Right cardiac atrium (tissue), 5 donors: ENCODE results near the gene SORCS2. TPM values are rescaled to one million over a fixed set of nuclear protein-coding genes. Genes with fewer than 3 reads are reported as not detected.

Experiments
- ATAC-seq, 2 donors: fragments of 200-7000 bp; cut with Tn5 transposase; one replicate each; pipeline versions ENCODE4 v1.8.0 to v1.9.1; 2020; ENCODE audit warnings: moderate library complexity in 2 of 2, mild to moderate bottlenecking in 1 of 2
- DNase-seq, 3 donors: peaks; one replicate each; pipeline ENCODE4 v3.0.0-alpha.2; 2020
- H3K27ac ChIP-seq: one replicate; pipeline ENCODE4 v1.5.1; 2013; ENCODE audit warnings: mild to moderate bottlenecking, low read length, control low read depth, moderate library complexity
- H3K27me3 ChIP-seq: one replicate; pipeline ENCODE4 v1.6.1; 2013; ENCODE audit not compliant: control insufficient read depth, insufficient read depth
- H3K4me1 ChIP-seq: one replicate; pipeline ENCODE4 v1.6.1; 2013; ENCODE audit warnings: low read length; ENCODE audit not compliant: control insufficient read depth, insufficient read depth
- H3K4me3 ChIP-seq: one replicate; pipeline ENCODE4 v1.5.1; 2013; ENCODE audit warnings: low read length, control low read depth
- H3K9me3 ChIP-seq: one replicate; pipeline ENCODE4 v1.6.1; 2013; ENCODE audit warnings: low read length; ENCODE audit not compliant: control insufficient read depth
- WGBS: extraction: QIAGEN DNeasy Blood & Tissue Kit; methylation state at CpG from one replicate; pipeline ENCODE4 v1.1.7; 2013; 5-methylcytosine and 5-hydroxymethylcytosine counted together
- intact Hi-C, 4 donors: fragments of 100-400 bp; cut with DNase I; formaldehyde crosslinking; loops; one replicate each; pipeline versions ENCODE4 v1.11.0 to v1.14.0; 2022 to 2023
- polyA plus RNA-seq: library from polyadenylated mRNA; stranded (reverse); fragments of 200-250 nt; gene quantifications from one replicate; pipeline ENCODE4 v1.2.3, GENCODE V29; 2013
- total RNA-seq, 4 donors: library from RNA; stranded (reverse); fragmentation: NEBNext Ultra II Directional; extraction: Animal tissue kit (Norgen Biotek cat#: 25700); gene quantifications; one replicate each; pipeline ENCODE4 v1.2.1, GENCODE V29; 2021
- donor health status: healthy with polysubstance abuse.
- donor health status: DM: no; HTN: yes; CAD: no.
- donor health status: DM: no; HTN: no; CAD: no.
- donor health status: DM: no; HTN: yes; CAD: no; lungs with severe emphysema.
- donor health status: DM: yes; HTN: yes; CAD: no.

SORCS2 gene
- total and polyA plus RNA-seq, 5 donors = 2.1 to 7.3 (median 2.7) TPM

GRCh38 chr4:7432531-7433375 is 240.4 kb downstream of the SORCS2 start:
- Histone ChIP-seq H3K9me3 (no peaks in the 10 kb centered on the region), H3K27me3 (no peaks in the 10 kb centered on the region), H3K4me1 (no peaks in the 10 kb centered on the region), H3K4me3 (no peak overlapping the region), H3K27ac (no peak overlapping the region)
- ATAC-seq = no peak
- intact Hi-C loops = no loop called here
- peak in 1 of 3 donors; percentile 24 for DNase-seq
- WGBS = 87% methylated on average over 23 of the region's 23 CpGs

GRCh38 chr4:7433376-7434140 is 241.2 kb downstream of the SORCS2 start:
- intact Hi-C loops = no loop called here
- Histone ChIP-seq H3K4me1 (no peaks in the 10 kb centered on the region), H3K4me3 (no peak overlapping the region), H3K9me3 (no peaks in the 10 kb centered on the region), H3K27ac (no peak overlapping the region), H3K27me3 (no peaks in the 10 kb centered on the region)
- DNase-seq (peak in 1 of 3 donors; percentile 32), ATAC-seq (no peak)
- WGBS = 86% methylated on average over 28 of the region's 28 CpGs

- Histone ChIP-seq H3K27me3 (no peaks in the 10 kb centered on the region), H3K27ac (no peak overlapping the region), H3K4me1 (no peaks in the 10 kb centered on the region), H3K4me3 (no peak overlapping the region), H3K9me3 (no peaks in the 10 kb centered on the region)
- 85% methylated on average over 26 of the region's 26 CpGs for WGBS
- intact Hi-C loops = no loop called here
- DNase-seq (no peak), ATAC-seq (peak; percentile 5 to 16)
These were observed 241.9 kb downstream of the SORCS2 start for GRCh38 chr4:7434141-7434765.

GRCh38 chr4:7434766-7435150 is 242.4 kb downstream of the SORCS2 start, which contains the start of gene PSAPL1:
PSAPL1 (minus strand) TSS chr4:7434930; CDS start chr4:7434879, 51 bp downstream.
- peak in 2 of 3 donors; percentile 32 to 67 for DNase-seq
- ATAC-seq = peak; percentile 80 to 91
- 14% methylated on average over 7 of the region's 7 CpGs for WGBS

GRCh38 chr4:7435471-7436061 is 243.2 kb downstream of the SORCS2 start:
- Histone ChIP-seq H3K9me3 (no peaks in the 10 kb centered on the region), H3K27me3 (no peaks in the 10 kb centered on the region), H3K27ac (no peak overlapping the region), H3K4me3 (no peak overlapping the region), H3K4me1 (no peaks in the 10 kb centered on the region)
- DNase-seq (peak in 1 of 3 donors; percentile 29), ATAC-seq (peak in 1 of 2 donors; percentile 56)
- 61% methylated on average over 11 of the region's 11 CpGs for WGBS
- intact Hi-C loops = no loop called here

More at GRCh38 chr4:7434766-7435150, 242.4 kb downstream of the SORCS2 start, which contains the start of gene PSAPL1:
- Histone ChIP-seq H3K27me3 (no peaks in the 10 kb centered on the region), H3K4me3 (no peak within 1 kb of the TSS), H3K27ac (no peak within 1 kb of the TSS), H3K9me3 (no peaks in the 10 kb centered on the region), H3K4me1 (no peaks in the 10 kb centered on the region)
- intact Hi-C loops = no loop called here

- Histone ChIP-seq H3K27me3 (no peaks in the 10 kb centered on the region), H3K4me1 (no peaks in the 10 kb centered on the region), H3K4me3 (no peak overlapping the region), H3K9me3 (no peaks in the 10 kb centered on the region), H3K27ac (no peak overlapping the region)
- intact Hi-C loops = no loop called here
- DNase-seq (peak in 1 of 3 donors; percentile 34), ATAC-seq (no peak)
- 84% methylated on average over 13 of the region's 13 CpGs for WGBS
These were observed 243.9 kb downstream of the SORCS2 start for GRCh38 chr4:7436256-7436655.

GRCh38 chr4:7439699-7440098 is 247.4 kb downstream of the SORCS2 start:
- no peaks in the 10 kb centered on the region for H3K9me3 ChIP-seq
- ATAC-seq = no peak
- WGBS = 87% methylated on average over 2 of the region's 2 CpGs
- DNase-seq = no peak
- H3K4me3 ChIP-seq = no peak overlapping the region
- intact Hi-C loops = no loop called here
- H3K27ac ChIP-seq = no peak overlapping the region
- no peaks in the 10 kb centered on the region for H3K4me1 ChIP-seq
- no peaks in the 10 kb centered on the region for H3K27me3 ChIP-seq

- H3K4me1 ChIP-seq = no peaks in the 10 kb centered on the region
- no peaks in the 10 kb centered on the region for H3K27me3 ChIP-seq
- no peak for DNase-seq
- H3K27ac ChIP-seq = no peak overlapping the region
- WGBS = 87% methylated on average over 7 of the region's 7 CpGs
- ATAC-seq = no peak
- no peak overlapping the region for H3K4me3 ChIP-seq
- no peaks in the 10 kb centered on the region for H3K9me3 ChIP-seq
- intact Hi-C loops = no loop called here
These were observed 248.9 kb downstream of the SORCS2 start for GRCh38 chr4:7441201-7441600.

- Histone ChIP-seq H3K4me1 (no peaks in the 10 kb centered on the region), H3K9me3 (no peaks in the 10 kb centered on the region), H3K27ac (no peak overlapping the region), H3K4me3 (no peak overlapping the region), H3K27me3 (no peaks in the 10 kb centered on the region)
- WGBS = 47% methylated on average over 15 of the region's 15 CpGs
- DNase-seq (peak in 2 of 3 donors; percentile 12 to 15), ATAC-seq (no peak)
- intact Hi-C loops = no loop called here
These were observed 250.3 kb downstream of the SORCS2 start for GRCh38 chr4:7442574-7443162.

- no peaks in the 10 kb centered on the region for H3K27me3 ChIP-seq
- ATAC-seq (no peak), DNase-seq (peak in 1 of 3 donors; percentile 17)
- H3K4me3 ChIP-seq = no peak overlapping the region
- H3K27ac ChIP-seq = no peak overlapping the region
- 92% methylated on average over 3 of the region's 3 CpGs for WGBS
- intact Hi-C loops = no loop called here
- no peaks in the 10 kb centered on the region for H3K9me3 ChIP-seq
- no peaks in the 10 kb centered on the region for H3K4me1 ChIP-seq
These were observed 252.0 kb downstream of the SORCS2 start for GRCh38 chr4:7444314-7444713.
